ENCODE results near the gene PAFAH1B2. TPM values are rescaled to one million over a fixed set of nuclear protein-coding genes. Genes with fewer than 3 reads are reported as not detected.

The PAFAH1B2 gene
- polyA plus RNA-seq, 10 donors, result 40.7 to 57.2 (median 48.9) TPM

DNA sequence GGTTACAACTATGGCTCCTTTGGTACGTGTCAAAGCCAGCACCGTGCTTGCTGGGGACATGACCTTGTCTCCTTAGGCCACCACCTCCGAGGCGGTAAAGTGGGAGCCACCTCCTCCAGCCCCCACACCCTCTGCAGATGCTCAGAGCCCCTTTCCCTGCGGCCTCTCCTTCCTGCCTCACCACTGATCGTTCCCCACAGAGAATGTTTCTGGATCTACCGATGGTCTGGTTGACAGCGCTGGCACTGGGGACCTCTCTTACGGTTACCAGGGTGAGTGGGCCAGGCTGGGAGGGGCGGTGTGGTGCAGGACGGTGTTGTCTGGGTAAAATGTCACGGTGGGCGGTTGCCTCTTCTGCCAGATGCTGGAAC lies 43.3 kb downstream of the PAFAH1B2 start:
- no peak for DNase-seq

DNA sequence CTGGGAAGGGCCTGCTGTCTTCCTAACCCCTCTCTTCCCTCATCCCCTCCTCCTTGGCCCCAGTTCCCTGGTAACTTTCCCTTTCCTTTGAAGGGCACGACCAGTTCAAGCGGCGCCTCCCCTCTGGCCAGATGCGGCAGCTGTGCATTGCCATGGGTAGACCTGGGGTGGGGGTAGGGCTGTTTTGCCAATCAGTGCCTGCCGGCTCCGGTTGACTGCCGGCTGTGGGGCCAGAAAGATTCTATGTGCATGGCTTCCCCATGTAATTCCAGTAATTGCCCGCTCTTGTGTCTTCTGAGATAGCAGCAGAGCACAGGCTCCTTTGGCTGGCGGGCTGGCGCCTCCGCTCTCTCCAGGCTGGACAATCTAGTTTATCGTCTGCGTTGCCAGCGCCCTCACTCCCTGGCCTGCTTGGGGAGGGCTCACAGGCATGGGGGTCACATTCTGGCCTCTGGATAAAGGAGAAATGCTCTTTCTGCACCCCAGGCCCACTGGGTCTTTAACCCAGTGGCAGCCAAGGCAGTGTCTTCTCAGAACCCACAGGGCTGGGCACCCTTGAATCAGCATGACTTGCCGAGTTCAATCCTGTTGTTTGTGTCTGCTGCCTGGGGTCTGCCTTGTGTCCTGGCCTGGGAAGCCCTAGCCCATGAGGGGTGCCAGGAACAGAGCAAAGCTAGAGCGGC lies 43.9 kb downstream of the PAFAH1B2 start:
- no peak for DNase-seq

DNA sequence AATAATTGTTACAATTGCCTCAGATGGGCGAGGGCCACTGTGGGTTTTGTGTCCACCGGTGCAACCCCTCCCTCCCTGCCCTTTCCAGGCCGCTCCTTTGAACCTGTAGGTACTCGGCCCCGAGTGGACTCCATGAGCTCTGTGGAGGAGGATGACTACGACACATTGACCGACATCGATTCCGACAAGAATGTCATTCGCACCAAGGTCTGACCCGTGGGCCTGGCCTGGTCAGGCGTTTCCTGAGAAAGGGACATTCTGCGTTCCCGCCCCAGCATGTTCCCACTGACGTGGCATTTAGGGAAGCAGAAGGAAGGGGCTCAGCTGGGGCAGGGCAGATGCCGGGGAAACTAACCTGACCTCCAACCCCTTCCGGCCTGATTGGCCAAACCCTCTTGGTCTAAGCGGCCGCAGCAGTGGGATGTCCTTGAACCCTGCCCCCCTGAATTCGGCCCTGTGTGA lies 44.6 kb downstream of the PAFAH1B2 start:
- no peak for DNase-seq

DNA sequence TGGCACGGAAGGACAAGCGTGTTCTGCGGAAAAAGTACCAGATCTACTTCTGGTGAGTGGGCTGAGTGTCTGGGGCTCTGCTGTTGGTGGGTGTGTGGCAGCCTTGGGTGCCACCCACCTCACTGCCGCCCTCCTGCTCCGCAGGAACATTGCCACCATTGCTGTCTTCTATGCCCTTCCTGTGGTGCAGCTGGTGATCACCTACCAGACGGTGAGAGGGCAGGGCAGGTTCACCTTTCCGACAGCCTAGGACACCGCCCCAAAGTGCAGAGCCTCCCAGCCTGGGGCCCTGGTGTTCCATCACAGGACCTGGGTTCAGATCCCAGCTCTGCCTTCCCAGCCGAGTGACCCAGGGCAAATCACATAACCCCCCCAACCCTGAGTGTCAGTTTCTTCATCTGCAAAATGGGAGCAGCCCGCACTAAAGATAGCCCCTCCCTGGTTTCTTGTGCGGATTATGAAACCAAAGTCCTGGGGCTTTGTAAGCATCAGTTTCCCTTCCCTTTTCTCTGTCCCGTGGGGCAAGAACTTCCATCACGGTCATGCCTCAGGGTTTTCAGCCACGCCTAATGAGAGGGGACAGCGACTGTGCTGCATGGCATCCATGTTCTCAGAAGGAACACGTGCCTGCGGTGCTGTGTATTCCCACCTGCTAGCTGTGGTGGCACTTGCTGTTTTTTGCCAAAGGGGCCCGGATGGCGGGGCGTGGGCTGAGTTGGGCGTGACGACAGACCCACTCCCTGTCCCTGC lies 45.3 kb downstream of the PAFAH1B2 start:
- DNase-seq, result no peak

DNA sequence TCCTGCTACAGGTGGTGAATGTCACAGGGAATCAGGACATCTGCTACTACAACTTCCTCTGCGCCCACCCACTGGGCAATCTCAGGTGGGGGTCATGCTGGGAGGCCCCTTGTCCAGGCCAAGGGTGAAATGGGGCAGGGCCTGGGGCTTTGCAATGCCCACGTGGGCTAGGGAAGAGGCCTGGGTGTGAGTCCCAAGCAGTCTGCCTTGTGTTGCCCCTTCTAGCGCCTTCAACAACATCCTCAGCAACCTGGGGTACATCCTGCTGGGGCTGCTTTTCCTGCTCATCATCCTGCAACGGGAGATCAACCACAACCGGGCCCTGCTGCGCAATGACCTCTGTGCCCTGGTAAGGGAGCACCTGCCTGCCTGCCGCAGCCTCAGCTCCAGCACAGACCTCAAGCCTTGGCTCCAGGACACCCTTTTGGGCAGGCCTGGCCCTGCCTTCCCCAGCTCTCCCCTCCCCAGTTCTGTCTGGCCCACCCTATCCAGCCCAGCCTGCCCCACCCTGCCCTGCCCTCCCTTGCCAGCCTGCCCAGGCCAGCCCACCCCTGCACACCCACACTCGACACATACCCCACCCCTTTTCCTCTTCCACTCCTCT lies 46.0 kb downstream of the PAFAH1B2 start:
- DNase-seq, result no peak

DNA sequence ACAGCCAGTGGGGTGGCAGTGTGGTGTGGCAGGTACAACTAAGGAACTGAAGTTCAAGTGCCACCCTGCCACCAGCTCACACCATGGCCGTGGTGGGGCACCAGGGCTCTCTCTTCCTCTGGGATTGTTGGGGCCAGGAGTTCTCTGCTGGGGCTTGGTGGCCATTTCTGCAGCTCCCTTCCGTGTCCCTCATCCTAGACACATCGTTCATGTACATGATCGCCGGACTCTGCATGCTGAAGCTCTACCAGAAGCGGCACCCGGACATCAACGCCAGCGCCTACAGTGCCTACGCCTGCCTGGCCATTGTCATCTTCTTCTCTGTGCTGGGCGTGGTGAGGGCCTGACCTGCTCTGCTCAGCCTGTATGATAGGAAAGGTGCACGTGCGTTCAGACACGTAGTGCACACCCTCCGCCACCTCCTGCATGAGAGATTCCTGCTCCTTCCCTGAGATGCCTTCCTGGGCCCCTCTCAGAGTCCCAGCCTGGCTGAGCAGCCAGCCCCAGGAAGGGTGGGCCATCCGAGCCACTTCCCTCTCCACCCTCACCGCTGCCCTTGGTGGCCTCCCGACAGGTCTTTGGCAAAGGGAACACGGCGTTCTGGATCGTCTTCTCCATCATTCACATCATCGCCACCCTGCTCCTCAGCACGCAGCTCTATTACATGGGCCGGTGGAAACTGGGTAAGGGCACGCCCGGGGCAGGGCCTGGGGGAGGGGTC lies 47.8 kb downstream of the PAFAH1B2 start:
- DNase-seq, result no peak

DNA sequence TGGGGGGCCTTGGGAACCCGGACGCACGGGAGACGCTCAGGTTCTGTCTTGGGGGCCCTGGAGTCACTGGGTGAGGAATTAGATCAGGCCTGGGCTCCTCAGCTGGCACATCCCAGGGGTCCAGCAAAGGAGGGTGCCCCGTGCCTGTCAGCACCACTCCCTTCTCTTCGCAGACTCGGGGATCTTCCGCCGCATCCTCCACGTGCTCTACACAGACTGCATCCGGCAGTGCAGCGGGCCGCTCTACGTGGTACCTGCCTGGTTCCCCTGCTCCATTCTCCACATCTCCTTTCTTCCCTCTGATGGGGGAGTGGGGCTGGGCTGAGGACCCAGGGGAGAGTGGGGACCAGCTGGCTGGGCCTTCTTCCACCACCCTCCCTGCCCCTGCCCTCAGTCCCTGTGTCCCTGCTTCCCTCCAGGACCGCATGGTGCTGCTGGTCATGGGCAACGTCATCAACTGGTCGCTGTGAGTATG lies 48.4 kb downstream of the PAFAH1B2 start:
- no peak for DNase-seq

DNA sequence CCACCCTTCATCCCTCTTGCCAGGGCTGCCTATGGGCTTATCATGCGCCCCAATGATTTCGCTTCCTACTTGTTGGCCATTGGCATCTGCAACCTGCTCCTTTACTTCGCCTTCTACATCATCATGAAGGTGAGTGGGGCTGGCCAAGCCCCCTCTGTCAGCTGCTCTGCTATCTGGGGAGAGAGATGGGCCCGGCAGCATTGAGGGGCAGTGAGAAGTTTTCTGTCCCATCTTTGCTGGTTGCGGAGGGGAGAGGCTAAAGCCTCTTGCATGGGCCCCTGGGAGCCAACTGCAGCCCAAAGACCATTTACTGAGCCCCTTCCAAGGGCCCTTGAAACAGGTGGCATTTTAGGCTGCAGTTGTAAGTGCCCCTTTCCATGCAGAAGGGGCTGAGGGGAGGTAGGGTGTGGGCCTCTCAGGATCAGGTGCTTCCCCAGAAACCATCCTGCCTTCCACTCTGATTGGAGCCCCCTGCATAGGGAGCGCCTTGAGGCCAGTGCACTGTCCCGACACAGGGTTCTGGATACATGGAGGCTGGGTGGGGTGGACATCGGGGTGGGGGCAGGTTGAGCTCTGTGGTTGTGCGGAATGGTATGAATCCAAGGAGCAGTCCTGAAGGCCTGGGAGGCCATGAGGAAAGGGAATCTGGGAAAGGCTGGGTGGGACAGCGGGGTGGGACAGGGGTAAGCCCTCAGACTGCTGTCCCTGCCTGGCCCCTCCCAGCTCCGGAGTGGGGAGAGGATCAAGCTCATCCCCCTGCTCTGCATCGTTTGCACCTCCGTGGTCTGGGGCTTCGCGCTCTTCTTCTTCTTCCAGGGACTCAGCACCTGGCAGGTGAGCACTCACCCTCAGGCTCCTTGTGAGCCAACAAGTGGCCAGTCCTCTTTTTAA lies 49.3 kb downstream of the PAFAH1B2 start:
- DNase-seq, result no peak

DNA sequence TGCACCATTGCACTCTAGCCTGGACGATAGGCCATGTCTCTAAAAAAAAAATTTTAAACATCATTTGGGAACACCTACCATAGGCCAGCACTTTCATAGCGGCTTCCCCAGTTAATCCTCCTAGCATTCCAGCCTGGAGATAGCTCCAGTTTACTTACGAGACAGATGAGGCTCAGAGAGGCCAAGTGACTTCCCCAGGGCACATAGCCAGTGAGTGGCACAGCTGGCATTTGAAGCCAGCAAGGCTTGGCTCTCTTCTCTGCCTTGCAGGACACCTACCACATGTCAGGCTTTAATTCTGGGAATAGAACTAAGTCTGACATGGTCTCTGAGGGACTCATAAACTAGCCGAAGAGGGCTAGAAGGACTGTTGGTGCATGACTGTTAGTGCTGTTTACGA lies 50.2 kb downstream of the PAFAH1B2 start:
- DNase-seq, result no peak

DNA sequence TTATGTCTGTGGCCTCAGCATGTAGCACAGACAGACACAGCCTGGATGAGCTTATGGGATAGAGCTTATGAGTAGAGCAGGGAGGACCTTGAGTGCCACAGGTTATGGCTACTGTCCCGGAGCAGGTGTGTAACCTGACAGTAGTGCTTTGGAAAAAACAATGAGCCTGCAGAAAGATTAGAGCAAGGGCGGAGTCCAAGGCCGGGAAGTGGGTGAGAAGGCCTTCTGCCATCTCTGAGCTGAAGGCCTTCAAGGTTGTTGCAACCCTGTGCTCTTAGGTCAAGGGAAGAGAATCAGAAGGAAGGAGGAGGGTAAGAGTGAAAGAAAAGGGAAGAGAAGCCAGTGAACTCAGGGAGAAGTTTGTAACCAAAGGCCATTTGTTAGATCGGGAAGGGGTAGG lies 51.2 kb downstream of the PAFAH1B2 start:
- no peak for DNase-seq

DNA sequence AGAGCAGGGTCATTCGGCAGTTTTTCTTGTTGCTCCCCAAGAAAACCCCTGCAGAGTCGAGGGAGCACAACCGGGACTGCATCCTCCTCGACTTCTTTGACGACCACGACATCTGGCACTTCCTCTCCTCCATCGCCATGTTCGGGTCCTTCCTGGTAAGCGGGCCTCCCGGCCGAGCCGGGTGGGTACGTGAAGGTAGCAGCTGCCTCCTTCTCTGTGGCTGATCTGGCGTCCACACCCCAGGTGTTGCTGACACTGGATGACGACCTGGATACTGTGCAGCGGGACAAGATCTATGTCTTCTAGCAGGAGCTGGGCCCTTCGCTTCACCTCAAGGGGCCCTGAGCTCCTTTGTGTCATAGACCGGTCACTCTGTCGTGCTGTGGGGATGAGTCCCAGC lies 51.7 kb downstream of the PAFAH1B2 start:
- DNase-seq, result no peak

DNA sequence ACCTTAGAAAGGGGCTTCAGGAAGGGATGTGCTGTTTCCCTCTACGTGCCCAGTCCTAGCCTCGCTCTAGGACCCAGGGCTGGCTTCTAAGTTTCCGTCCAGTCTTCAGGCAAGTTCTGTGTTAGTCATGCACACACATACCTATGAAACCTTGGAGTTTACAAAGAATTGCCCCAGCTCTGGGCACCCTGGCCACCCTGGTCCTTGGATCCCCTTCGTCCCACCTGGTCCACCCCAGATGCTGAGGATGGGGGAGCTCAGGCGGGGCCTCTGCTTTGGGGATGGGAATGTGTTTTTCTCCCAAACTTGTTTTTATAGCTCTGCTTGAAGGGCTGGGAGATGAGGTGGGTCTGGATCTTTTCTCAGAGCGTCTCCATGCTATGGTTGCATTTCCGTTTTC lies 52.9 kb downstream of the PAFAH1B2 start:
- DNase-seq, result no peak

DNA sequence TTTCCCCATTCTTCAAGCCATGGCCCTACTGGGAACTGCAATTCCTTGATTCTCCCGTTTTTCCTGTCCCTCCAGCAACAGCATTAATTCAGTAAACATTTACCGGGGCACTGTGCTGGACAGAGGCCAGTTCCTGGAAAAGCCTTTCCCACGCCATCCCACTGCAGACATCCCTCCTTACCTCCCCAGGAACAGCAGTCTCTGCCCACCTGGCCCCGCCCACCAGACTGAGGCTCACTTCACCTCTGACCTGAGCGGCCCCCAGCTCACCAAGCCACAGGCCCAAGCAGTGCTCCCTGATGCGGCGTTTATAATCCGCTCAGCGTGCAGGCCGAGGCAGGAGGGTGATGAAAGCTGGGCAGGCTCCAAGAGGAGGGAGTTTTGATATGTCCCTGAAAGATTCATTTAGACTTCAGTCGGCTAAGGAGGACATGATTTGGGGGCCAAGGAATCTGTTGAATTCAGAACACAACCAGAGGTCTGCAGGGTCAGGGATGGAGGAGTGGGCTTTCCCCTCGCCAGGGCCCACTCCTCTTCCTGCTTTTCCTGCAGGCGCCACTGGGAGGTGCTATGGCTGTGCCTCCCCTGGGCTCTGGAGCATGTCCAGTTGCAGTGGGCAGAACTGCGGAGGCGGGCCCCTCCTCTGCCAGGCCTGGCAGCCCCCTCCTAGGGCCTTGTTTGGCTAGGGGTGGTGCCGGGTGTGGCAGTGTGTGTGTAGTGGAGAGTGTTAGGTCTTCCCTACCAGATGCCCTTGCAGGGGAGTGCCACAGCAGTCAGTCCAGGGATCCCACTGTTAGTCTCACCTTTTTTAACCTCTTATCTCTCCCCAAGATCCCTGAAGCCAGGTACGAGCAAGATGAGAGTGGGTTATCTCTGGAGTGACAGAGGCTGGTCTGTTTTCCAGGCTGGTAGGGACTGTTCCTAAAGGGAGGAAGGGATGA lies 53.7 kb downstream of the PAFAH1B2 start:
- DNase-seq, result no peak

DNA sequence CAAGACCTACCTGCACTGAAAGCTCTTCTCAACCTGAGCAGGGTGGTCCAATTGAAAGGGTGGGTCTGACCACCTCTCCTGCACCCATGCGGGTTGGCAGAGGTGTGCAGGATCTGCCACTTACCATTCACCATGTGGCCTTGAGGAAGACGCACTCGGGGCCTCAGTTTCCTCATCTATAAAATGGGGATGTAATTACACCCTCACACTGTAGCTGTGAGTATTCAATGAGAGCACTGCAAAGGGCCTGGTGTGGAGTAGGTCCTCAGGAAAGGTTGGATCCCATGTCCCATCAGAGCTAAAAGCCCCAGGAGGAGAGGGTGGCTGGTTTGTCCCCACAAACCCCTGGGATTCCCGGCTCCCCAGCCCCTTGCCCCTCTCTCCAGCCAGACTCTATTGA lies 54.5 kb downstream of the PAFAH1B2 start:
- no peak for DNase-seq

DNA sequence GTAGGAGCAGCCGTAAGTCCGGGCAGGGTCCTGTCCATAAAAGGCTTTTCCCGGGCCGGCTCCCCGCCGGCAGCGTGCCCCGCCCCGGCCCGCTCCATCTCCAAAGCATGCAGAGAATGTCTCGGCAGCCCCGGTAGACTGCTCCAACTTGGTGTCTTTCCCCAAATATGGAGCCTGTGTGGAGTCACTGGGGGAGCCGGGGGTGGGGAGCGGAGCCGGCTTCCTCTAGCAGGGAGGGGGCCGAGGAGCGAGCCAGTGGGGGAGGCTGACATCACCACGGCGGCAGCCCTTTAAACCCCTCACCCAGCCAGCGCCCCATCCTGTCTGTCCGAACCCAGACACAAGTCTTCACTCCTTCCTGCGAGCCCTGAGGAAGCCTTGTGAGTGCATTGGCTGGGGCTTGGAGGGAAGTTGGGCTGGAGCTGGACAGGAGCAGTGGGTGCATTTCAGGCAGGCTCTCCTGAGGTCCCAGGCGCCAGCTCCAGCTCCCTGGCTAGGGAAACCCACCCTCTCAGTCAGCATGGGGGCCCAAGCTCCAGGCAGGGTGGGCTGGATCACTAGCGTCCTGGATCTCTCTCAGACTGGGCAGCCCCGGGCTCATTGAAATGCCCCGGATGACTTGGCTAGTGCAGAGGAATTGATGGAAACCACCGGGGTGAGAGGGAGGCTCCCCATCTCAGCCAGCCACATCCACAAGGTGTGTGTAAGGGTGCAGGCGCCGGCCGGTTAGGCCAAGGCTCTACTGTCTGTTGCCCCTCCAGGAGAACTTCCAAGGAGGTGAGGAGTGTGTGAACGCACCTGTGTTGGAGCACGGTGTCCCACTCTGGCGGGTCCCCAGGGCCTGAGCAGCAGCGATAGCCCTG lies 55.2 kb downstream of the PAFAH1B2 start, which contains the start of gene TAGLN:
TSS of gene TAGLN (plus strand) at position 318 of the 863 bp plus-strand sequence. CDS start 3,644 bp downstream, outside the sequence.
- peak; percentile 72 to 95 (median 87) for DNase-seq

DNA sequence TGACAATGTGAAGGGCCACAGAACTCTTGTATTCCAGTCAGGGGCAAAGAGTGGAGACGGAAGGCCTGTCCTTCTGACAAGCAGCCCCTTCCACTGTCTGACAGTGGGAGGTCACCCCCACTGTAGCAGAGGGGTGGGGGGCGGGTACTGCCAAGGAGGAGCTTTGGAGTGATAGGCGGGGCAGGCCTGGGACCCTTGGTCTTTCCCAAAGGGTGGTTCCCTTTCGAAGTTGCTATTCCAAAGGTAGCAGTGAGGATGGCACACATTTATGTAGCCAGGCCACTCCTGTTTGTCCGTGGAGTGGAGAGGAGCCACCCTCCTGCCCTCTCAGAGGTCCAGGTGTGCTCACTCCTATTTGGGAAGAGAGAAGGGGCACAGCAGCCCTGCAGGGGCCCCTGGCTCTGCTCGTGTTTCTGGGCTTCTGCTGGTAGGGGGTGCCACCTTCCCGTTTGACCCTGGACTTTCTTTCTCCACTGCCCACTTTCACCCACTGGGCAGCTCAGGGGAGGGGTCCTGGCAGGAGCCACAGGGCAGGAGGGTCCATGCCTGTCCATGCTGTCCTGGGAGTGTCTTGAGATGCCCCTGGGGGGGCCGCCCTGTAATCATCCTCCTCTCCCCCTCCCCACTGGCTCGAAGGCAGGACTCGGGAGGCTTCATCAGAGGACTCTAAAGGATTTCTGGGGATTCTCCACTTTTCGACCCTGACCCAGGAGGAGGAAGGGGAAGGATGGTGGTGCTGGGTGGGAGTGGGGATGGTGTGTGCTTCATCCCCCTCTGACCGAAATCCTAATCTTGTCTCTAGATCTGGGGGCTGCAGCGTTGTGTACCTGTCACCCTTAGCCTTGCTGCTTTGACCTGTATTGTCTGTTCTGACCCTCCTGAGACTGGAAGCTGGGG lies 56.1 kb downstream of the PAFAH1B2 start:
- DNase-seq, result no peak

DNA sequence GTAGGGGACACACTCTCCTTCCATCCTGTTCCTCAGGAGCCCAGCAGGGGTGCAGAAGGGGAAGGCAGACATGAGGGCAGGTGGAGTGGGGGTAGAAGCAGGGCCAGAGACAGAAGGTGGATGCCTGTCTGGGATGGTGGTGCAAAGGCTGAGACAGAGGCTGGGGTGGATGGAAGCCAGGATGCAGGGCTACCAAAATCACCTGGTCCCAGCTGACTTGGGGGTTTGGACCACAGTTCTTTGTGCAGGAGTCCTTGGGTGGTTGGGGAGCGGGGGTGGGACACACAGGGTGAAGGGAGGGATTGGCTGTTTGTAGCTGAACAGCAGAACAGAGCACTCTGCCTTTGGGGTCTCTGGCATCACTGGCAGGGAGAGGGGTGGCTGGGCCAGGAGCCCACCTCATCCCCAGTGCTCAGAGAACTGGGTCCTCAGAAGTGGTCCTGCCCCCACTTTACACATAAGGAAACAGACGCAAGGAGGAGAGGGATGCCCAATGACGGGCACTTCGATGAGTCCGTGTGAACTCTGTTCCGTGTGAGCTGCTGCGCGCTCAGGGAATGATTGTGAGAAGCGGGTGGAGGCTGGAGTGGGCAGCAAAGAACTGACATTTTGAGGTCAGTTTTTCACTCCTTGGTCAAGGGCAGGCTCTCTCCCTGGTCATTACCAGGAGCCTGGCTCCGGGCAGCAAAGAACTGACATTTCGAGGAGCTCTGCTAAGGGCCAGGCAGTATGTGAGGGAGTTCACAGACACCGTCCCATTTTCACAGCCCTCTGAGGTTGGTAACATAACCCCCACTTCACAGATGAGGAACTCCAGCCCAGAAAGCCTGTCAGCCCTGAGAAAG lies 56.9 kb downstream of the PAFAH1B2 start:
- DNase-seq, result no peak

Measured in muscle of back (tissue), 11 donors.